Hepatocyte (in vitro differentiated cells): ENCODE measurements around the gene MSLN. TPM values are rescaled to one million over a fixed set of nuclear protein-coding genes. Genes with fewer than 3 reads are reported as not detected.
"Not testable (repeated sequence)": the region's sequence is repeated elsewhere in the genome, so short reads cannot be mapped to it uniquely, and the experiment has no call there.

Source experiments
- DNase-seq: peaks from one replicate; pipeline ENCODE4 v3.0.0-alpha.2; 2016; ENCODE audit warnings: low spot score
- H2AFZ ChIP-seq: fragments of 200-600 bp; sonication (generic); 2 replicates; pipeline ENCODE4 v1.6.0; 2016; ENCODE audit warnings: antibody characterized with exemption, mild to moderate bottlenecking
- H3K27ac ChIP-seq: fragments of 200-600 bp; sonication (generic); 2 replicates; pipeline ENCODE4 v1.5.1; 2016; ENCODE audit warnings: mild to moderate bottlenecking
- H3K27me3 ChIP-seq: fragments of 200-600 bp; sonication (generic); 2 replicates; pipeline ENCODE4 v1.6.1; 2016
- H3K36me3 ChIP-seq: fragments of 200-600 bp; sonication (generic); replicated peaks from 2 replicates; pipeline ENCODE4 v1.5.1; 2016; ENCODE audit warnings: low read depth; ENCODE audit not compliant: insufficient read depth
- H3K4me1 ChIP-seq: fragments of 200-600 bp; sonication (generic); 2 replicates; pipeline ENCODE4 v1.5.1; 2016; ENCODE audit warnings: mild to moderate bottlenecking, moderate library complexity; ENCODE audit not compliant: insufficient read depth
- H3K4me2 ChIP-seq: fragments of 200-600 bp; sonication (generic); 2 replicates; pipeline ENCODE4 v1.6.0; 2016
- H3K4me3 ChIP-seq: fragments of 200-600 bp; sonication (generic); 2 replicates; pipeline ENCODE4 v1.5.1; 2016; ENCODE audit warnings: mild to moderate bottlenecking
- H3K79me2 ChIP-seq: fragments of 200-600 bp; sonication (generic); 2 replicates; pipeline ENCODE4 v1.6.0; 2017; ENCODE audit warnings: mild to moderate bottlenecking
- H3K9me2 ChIP-seq: fragments of 200-600 bp; sonication (generic); replicated peaks from 2 replicates; pipeline ENCODE4 v1.6.0; 2017; ENCODE audit warnings: mild to moderate bottlenecking; ENCODE audit not compliant: insufficient read depth
- H3K9me3 ChIP-seq: fragments of 200-600 bp; sonication (generic); 2 replicates; pipeline ENCODE4 v1.5.1; 2016; ENCODE audit warnings: low read depth, mild to moderate bottlenecking
- H4K20me1 ChIP-seq: fragments of 200-600 bp; sonication (generic); 2 replicates; pipeline ENCODE4 v1.6.0; 2016; ENCODE audit warnings: mild to moderate bottlenecking; ENCODE audit not compliant: insufficient read depth, poor library complexity, severe bottlenecking
- EZH2 ChIP-seq: fragments of 200-600 bp; sonication (generic); IDR thresholded peaks from 2 replicates; pipeline ENCODE4 v1.6.1; 2016; ENCODE audit warnings: antibody characterized with exemption, mild to moderate bottlenecking, borderline replicate concordance
- EZH2phosphoT487 ChIP-seq: fragments of 200-600 bp; sonication (generic); IDR thresholded peaks from one replicate; pipeline ENCODE4 v1.6.1; 2018; ENCODE audit warnings: antibody characterized with exemption, mild to moderate bottlenecking, low read depth, moderate library complexity; ENCODE audit not compliant: unreplicated experiment, severe bottlenecking
- WGBS: methylation state at CpG from one replicate; pipeline ENCODE4 v1.1.6; 2016; ENCODE audit warnings: low lambda C conversion rate; ENCODE audit errors: missing lambda C conversion rate; 5-methylcytosine and 5-hydroxymethylcytosine counted together
- polyA plus RNA-seq: library from polyadenylated mRNA; unstranded; fragments of >200 nt; fragmentation: Nextera tagmentation; extraction: Ambion mirVana; gene quantifications from 2 replicates; pipeline ENCODE4 v1.2.1, GENCODE V29; 2016
- total RNA-seq: library from RNA; depleted of rRNA; stranded (reverse); fragments of >200 nt; gene quantifications from 2 replicates; pipeline ENCODE4 v1.2.3, GENCODE V29; 2014
- TF ChIP-seq, protein P1 (sequence below): fragments of 200-600 bp; sonication (generic); IDR thresholded peaks from 2 replicates; pipeline ENCODE4 v1.5.1; 2016; ENCODE audit warnings: antibody characterized with exemption, mild to moderate bottlenecking; ENCODE audit not compliant: poor library complexity

Gene MSLN
- total and polyA plus RNA-seq, 2 experiments from 2014 or later, result 2.4 to 8.0 TPM

DNA sequence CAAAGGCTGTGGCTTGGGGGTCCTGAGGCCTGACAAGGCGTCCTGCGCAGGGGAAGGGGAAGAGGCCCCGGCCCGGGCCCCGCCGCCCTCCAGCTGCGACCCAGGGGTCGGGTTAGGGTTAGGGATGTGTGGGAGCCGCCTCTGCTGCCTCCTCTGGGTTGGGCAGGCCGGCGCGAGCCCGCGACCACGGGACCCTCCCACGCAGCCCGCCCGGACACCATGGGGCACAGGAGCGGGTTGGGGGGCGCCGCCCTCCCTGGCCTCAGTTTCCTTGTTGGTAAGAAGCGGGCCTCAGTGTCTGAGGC is 20.1 kb upstream of the MSLN start:
- H3K27me3 ChIP-seq, result no peaks in the 10 kb centered on the region
- peak overlapping the region; percentile 99 for H3K4me2 ChIP-seq
- peak overlapping the region; percentile 84 for H2AFZ ChIP-seq
- TF ChIP-seq EZH2 (no peak), EZH2phosphoT487 (no peak)
- TF ChIP-seq, protein P1, sequence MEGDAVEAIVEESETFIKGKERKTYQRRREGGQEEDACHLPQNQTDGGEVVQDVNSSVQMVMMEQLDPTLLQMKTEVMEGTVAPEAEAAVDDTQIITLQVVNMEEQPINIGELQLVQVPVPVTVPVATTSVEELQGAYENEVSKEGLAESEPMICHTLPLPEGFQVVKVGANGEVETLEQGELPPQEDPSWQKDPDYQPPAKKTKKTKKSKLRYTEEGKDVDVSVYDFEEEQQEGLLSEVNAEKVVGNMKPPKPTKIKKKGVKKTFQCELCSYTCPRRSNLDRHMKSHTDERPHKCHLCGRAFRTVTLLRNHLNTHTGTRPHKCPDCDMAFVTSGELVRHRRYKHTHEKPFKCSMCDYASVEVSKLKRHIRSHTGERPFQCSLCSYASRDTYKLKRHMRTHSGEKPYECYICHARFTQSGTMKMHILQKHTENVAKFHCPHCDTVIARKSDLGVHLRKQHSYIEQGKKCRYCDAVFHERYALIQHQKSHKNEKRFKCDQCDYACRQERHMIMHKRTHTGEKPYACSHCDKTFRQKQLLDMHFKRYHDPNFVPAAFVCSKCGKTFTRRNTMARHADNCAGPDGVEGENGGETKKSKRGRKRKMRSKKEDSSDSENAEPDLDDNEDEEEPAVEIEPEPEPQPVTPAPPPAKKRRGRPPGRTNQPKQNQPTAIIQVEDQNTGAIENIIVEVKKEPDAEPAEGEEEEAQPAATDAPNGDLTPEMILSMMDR, result no peak
- peak overlapping the region; percentile 91 for H3K4me3 ChIP-seq
- no peaks in the 10 kb centered on the region for H3K36me3 ChIP-seq
- peaks cover 13% of the 10 kb centered on the region for H3K79me2 ChIP-seq
- DNase-seq, result no peak
- no peaks in the 10 kb centered on the region for H4K20me1 ChIP-seq
- WGBS, result 2% methylated on average over 19 of the region's 22 CpGs
- H3K9me3 ChIP-seq, result no peaks in the 10 kb centered on the region
- peaks cover 11% of the 10 kb centered on the region for H3K4me1 ChIP-seq
- no peaks in the 10 kb centered on the region for H3K9me2 ChIP-seq
- peak overlapping the region; percentile 79 for H3K27ac ChIP-seq

DNA sequence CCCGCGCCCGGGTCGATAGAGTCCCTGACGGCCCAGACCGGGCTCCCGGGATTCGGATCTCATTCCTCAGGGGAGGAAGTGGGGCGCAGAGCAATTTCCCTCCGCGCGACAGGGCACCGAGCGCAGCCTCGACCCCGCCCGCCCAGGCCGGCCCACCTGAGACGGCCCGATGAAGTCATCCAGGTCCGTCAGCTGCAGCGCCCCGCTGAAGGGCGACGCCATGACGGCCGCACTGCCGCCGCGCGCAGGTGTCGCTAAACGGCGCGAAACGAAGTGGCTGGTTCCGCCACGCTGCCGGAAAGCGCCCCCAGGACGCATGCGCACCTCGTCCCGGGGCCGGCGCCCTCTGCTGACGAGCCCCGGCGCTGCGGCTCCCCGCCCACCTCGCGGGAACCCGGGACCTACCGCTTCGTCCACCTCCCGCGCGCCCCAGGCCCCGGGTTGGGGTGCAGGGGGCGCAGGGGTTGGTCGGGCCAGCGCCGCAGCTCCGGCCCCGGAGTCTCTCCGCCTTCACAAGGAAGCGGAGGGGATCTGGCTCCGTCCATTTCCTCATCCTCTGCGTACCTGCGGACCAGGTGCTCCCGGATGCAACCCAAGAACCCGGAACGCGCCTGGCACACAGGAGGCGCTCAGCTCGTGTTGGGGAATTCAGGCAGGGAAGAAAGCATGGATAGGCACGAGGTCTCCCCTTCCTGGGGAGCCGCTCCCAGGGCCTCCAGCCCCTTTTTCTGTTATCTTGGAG is 19.6 kb upstream of the MSLN start, which contains the start of gene CIAO3:
CIAO3 (minus strand) TSS at position 234 of the 742 bp plus-strand sequence; CDS start at position 222, 12 bp downstream.
- 2% methylated on average over 51 of the region's 79 CpGs for WGBS
- no peaks in the 10 kb centered on the region for H3K9me3 ChIP-seq
- H3K4me2 ChIP-seq, result peak within 1 kb of the TSS; percentile 99
- peak within 1 kb of the TSS; percentile 91 for H3K4me3 ChIP-seq
- peak within 1 kb of the TSS; percentile 84 for H2AFZ ChIP-seq
- peak; percentile 97 for DNase-seq
- H3K27me3 ChIP-seq, result no peaks in the 10 kb centered on the region
- no peaks in the 10 kb centered on the region for H4K20me1 ChIP-seq
- H3K79me2 ChIP-seq, result peaks cover 13% of the 10 kb centered on the region
- peaks cover 11% of the 10 kb centered on the region for H3K4me1 ChIP-seq
- H3K27ac ChIP-seq, result peak within 1 kb of the TSS; percentile 79
- H3K9me2 ChIP-seq, result no peaks in the 10 kb centered on the region
- H3K36me3 ChIP-seq, result no peaks in the 10 kb centered on the region
- TF ChIP-seq, protein P1, result peak; percentile 85
- no peak for TF ChIP-seq EZH2phosphoT487

DNA sequence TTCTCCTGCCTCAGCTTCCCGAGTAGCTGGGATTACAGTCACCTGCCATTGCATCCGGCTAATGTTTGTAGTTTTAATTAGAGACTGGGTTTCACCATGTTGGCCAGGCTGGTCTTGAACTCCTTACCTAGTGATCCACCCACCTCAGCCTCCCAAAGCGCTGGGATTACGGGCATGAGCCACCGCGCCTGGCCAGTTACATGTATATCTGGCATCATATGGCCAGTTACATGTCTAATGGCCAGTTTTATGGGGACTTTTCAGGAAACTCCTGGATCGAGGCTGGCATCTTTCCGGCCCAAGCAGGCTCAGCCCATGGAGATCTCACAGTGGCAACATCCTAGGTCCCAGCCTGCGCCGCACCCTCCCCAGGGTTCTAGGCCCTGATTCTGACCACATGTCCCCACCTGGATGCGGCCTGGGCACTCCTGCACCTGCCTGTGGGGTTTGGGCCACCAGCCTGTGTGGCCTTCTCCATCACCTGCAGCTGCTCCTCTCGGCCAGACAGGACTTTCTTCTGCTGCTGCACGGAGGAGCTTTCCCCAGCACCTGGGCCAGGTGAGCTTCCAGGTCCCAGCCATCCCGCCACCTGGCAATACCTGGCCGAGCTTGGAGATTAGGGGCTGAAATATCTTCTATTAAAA is 18.4 kb upstream of the MSLN start:
- Histone ChIP-seq H3K4me2 (peak overlapping the region; percentile 93), H3K9me2 (no peaks in the 10 kb centered on the region), H3K79me2 (peaks cover 13% of the 10 kb centered on the region), H2AFZ (no peak overlapping the region), H3K36me3 (no peaks in the 10 kb centered on the region), H3K9me3 (no peaks in the 10 kb centered on the region), H4K20me1 (no peaks in the 10 kb centered on the region), H3K4me3 (no peak overlapping the region), H3K27me3 (no peaks in the 10 kb centered on the region), H3K27ac (no peak overlapping the region), H3K4me1 (peaks cover 11% of the 10 kb centered on the region)
- DNase-seq, result no peak
- TF ChIP-seq EZH2phosphoT487, result no peak
- WGBS, result 93% methylated on average over 15 of the region's 15 CpGs

DNA sequence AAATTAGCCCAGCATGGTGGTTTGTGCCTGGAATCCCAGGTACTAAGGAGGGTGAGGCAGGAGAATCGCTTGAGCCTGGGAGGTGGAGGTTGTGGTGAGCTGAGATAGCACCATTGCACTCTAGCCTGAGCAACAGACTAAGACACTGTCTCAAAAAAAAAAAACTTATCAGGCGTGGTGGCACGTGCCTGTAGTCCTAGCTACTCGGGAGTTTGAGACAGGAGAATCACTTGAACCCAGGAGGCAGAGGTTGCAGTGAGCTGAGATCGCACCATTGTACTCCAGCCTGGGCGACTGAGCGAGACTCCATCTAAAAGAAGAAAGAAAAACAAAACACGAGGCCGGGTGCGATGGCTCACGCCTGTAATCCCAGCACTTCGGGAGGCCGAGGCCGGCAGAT is 17.6 kb upstream of the MSLN start:
- not testable (repeated sequence) for H3K4me3 ChIP-seq, H3K27ac ChIP-seq, H3K36me3 ChIP-seq, H2AFZ ChIP-seq, H3K9me3 ChIP-seq, H4K20me1 ChIP-seq, DNase-seq, H3K27me3 ChIP-seq, H3K4me2 ChIP-seq, H3K9me2 ChIP-seq
- peaks cover 11% of the 10 kb centered on the region for H3K4me1 ChIP-seq
- H3K79me2 ChIP-seq, result peaks cover 13% of the 10 kb centered on the region
- 90% methylated on average over 14 of the region's 14 CpGs for WGBS
